Mesenchymal stem cell (in vitro differentiated cells and primary cell): ENCODE results near the gene IGSF21.

ENCODE experiments used
- DNase-seq: peaks from one replicate; pipeline ENCODE4 v3.0.0-alpha.2; 2013
- H2AFZ ChIP-seq: one replicate; pipeline ENCODE4 v1.6.1; 2013; ENCODE audit warnings: low read depth, mild to moderate bottlenecking, control low read depth, inconsistent platforms, low read length, moderate library complexity
- H2AK5ac ChIP-seq: 2 replicates; pipeline ENCODE4 v1.6.1; 2013; ENCODE audit warnings: low read length, moderate library complexity, mild to moderate bottlenecking, inconsistent platforms; ENCODE audit not compliant: severe bottlenecking
- H2BK120ac ChIP-seq: one replicate; pipeline ENCODE4 v1.6.1; 2013; ENCODE audit warnings: low read depth, mild to moderate bottlenecking, inconsistent platforms, low read length, moderate library complexity
- H2BK12ac ChIP-seq, 2 experiments: one replicate each; pipeline ENCODE4 v1.6.1; 2013; ENCODE audit warnings: inconsistent platforms in 2 of 2, low read length in 2 of 2, mild to moderate bottlenecking in 2 of 2, moderate library complexity in 2 of 2, control low read depth in 1 of 2
- H2BK15ac ChIP-seq: one replicate; pipeline ENCODE4 v1.6.1; 2013; ENCODE audit warnings: mild to moderate bottlenecking, low read depth, inconsistent platforms; ENCODE audit not compliant: poor library complexity, severe bottlenecking
- H2BK5ac ChIP-seq: 2 replicates; pipeline ENCODE4 v1.6.1; 2013; ENCODE audit warnings: low read depth, mild to moderate bottlenecking, low read length, control low read depth, inconsistent platforms; ENCODE audit not compliant: poor library complexity, severe bottlenecking
- H3K14ac ChIP-seq, 2 experiments: one replicate each; pipeline ENCODE4 v1.6.1; 2013; ENCODE audit warnings: inconsistent platforms in 2 of 2, low read length in 2 of 2, control low read depth in 1 of 2, mild to moderate bottlenecking in 1 of 2, moderate library complexity in 1 of 2
- H3K18ac ChIP-seq, 2 experiments: one replicate each; pipeline ENCODE4 v1.6.1; 2013; ENCODE audit warnings: inconsistent platforms in 2 of 2, low read length in 2 of 2, control low read depth in 1 of 2, low read depth in 1 of 2, mild to moderate bottlenecking in 1 of 2
- H3K23ac ChIP-seq, 2 experiments: one replicate each; pipeline ENCODE4 v1.6.1; 2013; ENCODE audit warnings: inconsistent platforms in 2 of 2, low read length in 2 of 2, mild to moderate bottlenecking in 2 of 2, moderate library complexity in 2 of 2, control low read depth in 1 of 2
- H3K27ac ChIP-seq: 2 replicates; pipeline ENCODE4 v1.5.1; 2013; ENCODE audit warnings: mild to moderate bottlenecking, moderate library complexity, low read length, control low read depth, inconsistent platforms; ENCODE audit not compliant: poor library complexity, severe bottlenecking
- H3K27me3 ChIP-seq, 2 experiments: 2 replicates each; pipeline versions ENCODE4 v1.6.1 to v1.7.0; 2013; ENCODE audit warnings: low read length in 2 of 2, mild to moderate bottlenecking in 2 of 2, moderate library complexity in 2 of 2, control low read depth in 1 of 2, inconsistent platforms in 1 of 2; ENCODE audit not compliant: control insufficient read depth in 1 of 2, insufficient read depth in 1 of 2
- H3K36me3 ChIP-seq, 2 experiments: 2 replicates each; pipeline versions ENCODE4 v1.6.1 to v1.7.0; 2013; ENCODE audit warnings: low read length in 2 of 2, control low read depth in 1 of 2, inconsistent platforms in 1 of 2, low read depth in 1 of 2, mild to moderate bottlenecking in 1 of 2; ENCODE audit not compliant: insufficient read depth in 2 of 2, control insufficient read depth in 1 of 2
- H3K4ac ChIP-seq, 2 experiments: one replicate each; pipeline ENCODE4 v1.6.1; 2013; ENCODE audit warnings: inconsistent platforms in 2 of 2, low read length in 2 of 2, mild to moderate bottlenecking in 2 of 2, moderate library complexity in 2 of 2, control low read depth in 1 of 2, low read depth in 1 of 2
- H3K4me1 ChIP-seq: 2 replicates; pipeline ENCODE4 v1.6.1; 2013; ENCODE audit warnings: low read depth, low read length, control low read depth; ENCODE audit not compliant: control insufficient read depth, insufficient read depth
- H3K4me2 ChIP-seq: 2 replicates; pipeline ENCODE4 v1.6.1; 2013; ENCODE audit warnings: low read length, mild to moderate bottlenecking, inconsistent platforms; ENCODE audit not compliant: poor library complexity, severe bottlenecking
- H3K4me3 ChIP-seq, 2 experiments: 2 replicates each; pipeline versions ENCODE4 v1.5.1 to v1.7.0; 2013; ENCODE audit warnings: low read length in 2 of 2, mild to moderate bottlenecking in 2 of 2, control low read depth in 1 of 2, low read depth in 1 of 2; ENCODE audit not compliant: insufficient read depth in 1 of 2
- H3K79me1 ChIP-seq: replicated peaks from 2 replicates; pipeline ENCODE4 v1.6.1; 2013; ENCODE audit warnings: mild to moderate bottlenecking, control low read depth, low read length, inconsistent platforms; ENCODE audit not compliant: poor library complexity, severe bottlenecking
- H3K9ac ChIP-seq: 2 replicates; pipeline ENCODE4 v1.7.0; 2013; ENCODE audit warnings: mild to moderate bottlenecking, low read length, moderate library complexity
- H3K9me3 ChIP-seq: 2 replicates; pipeline ENCODE4 v1.7.0; 2013; ENCODE audit warnings: mild to moderate bottlenecking, low read length; ENCODE audit not compliant: control insufficient read depth
- H4K8ac ChIP-seq: one replicate; pipeline ENCODE4 v1.6.1; 2013; ENCODE audit warnings: inconsistent platforms, mild to moderate bottlenecking, low read length, moderate library complexity
- H4K91ac ChIP-seq: one replicate; pipeline ENCODE4 v1.6.1; 2013; ENCODE audit warnings: mild to moderate bottlenecking, low read length, inconsistent platforms
- WGBS: methylation state at CpG from one replicate; pipeline ENCODE4 v1.1.7; 2013; ENCODE audit warnings: mixed read lengths; 5-methylcytosine and 5-hydroxymethylcytosine counted together

The IGSF21 gene

DNA sequence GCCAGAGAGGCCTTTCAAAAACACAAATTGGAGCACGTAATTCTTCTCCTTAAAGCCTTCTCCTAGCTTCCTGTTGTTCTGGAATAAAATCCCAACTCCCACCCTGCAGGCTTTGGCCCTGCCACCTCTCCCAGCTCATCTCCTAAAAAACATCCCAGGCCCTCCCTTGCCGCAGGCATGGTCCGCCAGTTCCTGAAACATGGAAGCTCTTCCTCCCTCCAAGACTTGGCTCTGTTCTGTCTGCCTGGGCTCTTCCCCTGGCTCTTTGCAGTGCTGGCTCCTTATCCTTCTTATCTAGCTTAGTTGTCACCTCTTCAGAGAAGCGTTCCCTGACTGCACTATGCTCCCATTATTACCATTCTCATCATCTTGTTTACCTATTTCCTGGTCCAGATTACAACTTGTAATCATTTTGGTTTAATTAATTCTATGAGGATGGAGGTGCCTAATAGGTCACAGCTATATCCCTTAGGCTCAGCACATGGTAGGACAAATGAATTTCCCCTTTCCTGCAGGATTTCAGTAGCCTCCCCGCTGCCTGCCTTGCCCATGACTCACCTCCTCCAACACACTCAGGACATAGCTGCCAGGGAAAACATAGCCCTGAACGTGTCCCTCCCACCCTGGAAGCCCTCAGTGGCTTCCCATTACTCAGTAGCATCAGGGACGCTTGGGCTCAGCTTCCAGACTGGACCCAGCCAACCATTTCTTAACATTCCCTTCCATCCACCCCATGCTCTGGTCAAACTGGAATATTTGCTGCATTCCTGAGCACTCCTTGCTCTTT, 15.7 kb upstream of the IGSF21 start:
- Histone ChIP-seq H3K79me1 (no peaks in the 10 kb centered on the region), H3K9ac (no peak overlapping the region), H3K36me3 (no peaks in the 10 kb centered on the region), H3K4me2 (no peak overlapping the region), H3K14ac (no peak overlapping the region), H2BK15ac (no peak overlapping the region), H3K4me1 (peaks cover 3% of the 10 kb centered on the region), H4K8ac (no peak overlapping the region), H3K27ac (no peak overlapping the region), H3K9me3 (peaks cover 3% of the 10 kb centered on the region), H2AK5ac (no peak overlapping the region), H2BK12ac (no peak overlapping the region), H2BK5ac (no peak overlapping the region), H3K23ac (no peak overlapping the region), H4K91ac (no peak overlapping the region), H3K4me3 (no peak overlapping the region), H2AFZ (no peak overlapping the region), H3K4ac (no peak overlapping the region), H2BK120ac (no peak overlapping the region), H3K18ac (no peak overlapping the region), H3K27me3 (peaks cover 0 to 67% of the 10 kb centered on the region in 2 experiments)
- WGBS = 21% methylated on average over 7 of the region's 7 CpGs
- DNase-seq = no peak

- Histone ChIP-seq H3K4me3 (no peak overlapping the region), H2BK5ac (no peak overlapping the region), H3K4ac (no peak overlapping the region)
These were observed 14.4 kb upstream of the IGSF21 start for GRCh38 chr1:18093193-18093592.

GRCh38 chr1:18093646-18094045, 14.0 kb upstream of the IGSF21 start:
- Histone ChIP-seq H3K4me3 (no peak overlapping the region), H2BK15ac (no peak overlapping the region), H3K18ac (no peak overlapping the region), H4K91ac (no peak overlapping the region), H2BK5ac (no peak overlapping the region), H3K9me3 (peaks cover 3% of the 10 kb centered on the region), H3K4ac (no peak overlapping the region), H2BK120ac (no peak overlapping the region), H3K27ac (no peak overlapping the region), H3K4me2 (no peak overlapping the region), H4K8ac (no peak overlapping the region), H3K14ac (no peak overlapping the region), H3K36me3 (no peaks in the 10 kb centered on the region), H3K4me1 (peaks cover 3% of the 10 kb centered on the region), H2BK12ac (no peak overlapping the region), H2AFZ (no peak overlapping the region), H3K27me3 (peaks cover 0 to 67% of the 10 kb centered on the region in 2 experiments), H3K9ac (no peak overlapping the region), H3K79me1 (no peaks in the 10 kb centered on the region), H3K23ac (no peak overlapping the region), H2AK5ac (no peak overlapping the region)
- WGBS = 92% methylated on average over 2 of the region's 2 CpGs
- no peak for DNase-seq

More at GRCh38 chr1:18093193-18093592, 14.4 kb upstream of the IGSF21 start:
- H2BK120ac ChIP-seq = no peak overlapping the region
- peaks cover 3% of the 10 kb centered on the region for H3K9me3 ChIP-seq
- no peak overlapping the region for H3K4me2 ChIP-seq
- no peak for DNase-seq
- WGBS = 11% methylated on average over 2 of the region's 2 CpGs
- H3K27ac ChIP-seq = no peak overlapping the region
- no peak overlapping the region for H3K14ac ChIP-seq
- H3K27me3 ChIP-seq = peaks cover 0 to 63% of the 10 kb centered on the region in 2 experiments
- H3K9ac ChIP-seq = no peak overlapping the region
- H2BK12ac ChIP-seq = no peak overlapping the region
- no peak overlapping the region for H2AFZ ChIP-seq
- no peak overlapping the region for H2BK15ac ChIP-seq
- no peak overlapping the region for H4K91ac ChIP-seq
- H3K4me1 ChIP-seq = peaks cover 3% of the 10 kb centered on the region
- no peaks in the 10 kb centered on the region for H3K36me3 ChIP-seq
- no peaks in the 10 kb centered on the region for H3K79me1 ChIP-seq
- no peak overlapping the region for H3K18ac ChIP-seq
- H4K8ac ChIP-seq = no peak overlapping the region
- H2AK5ac ChIP-seq = no peak overlapping the region
- no peak overlapping the region for H3K23ac ChIP-seq

- peaks cover 3% of the 10 kb centered on the region for H3K4me1 ChIP-seq
- no peak overlapping the region for H3K4me2 ChIP-seq
- no peak overlapping the region for H4K8ac ChIP-seq
- no peak overlapping the region for H2AFZ ChIP-seq
- no peak overlapping the region for H2BK120ac ChIP-seq
- H3K9me3 ChIP-seq = peaks cover 3% of the 10 kb centered on the region
- no peak overlapping the region for H3K14ac ChIP-seq
- H3K27me3 ChIP-seq = peaks cover 0 to 68% of the 10 kb centered on the region in 2 experiments
- H2BK12ac ChIP-seq = no peak overlapping the region
- H4K91ac ChIP-seq = no peak overlapping the region
- H2BK5ac ChIP-seq = no peak overlapping the region
- no peaks in the 10 kb centered on the region for H3K36me3 ChIP-seq
- no peak overlapping the region for H3K18ac ChIP-seq
- H2AK5ac ChIP-seq = no peak overlapping the region
- 75% methylated on average over 1 of the region's 1 CpG for WGBS
- H3K79me1 ChIP-seq = no peaks in the 10 kb centered on the region
- no peak overlapping the region for H3K4me3 ChIP-seq
- no peak overlapping the region for H3K4ac ChIP-seq
- H3K9ac ChIP-seq = no peak overlapping the region
- H3K27ac ChIP-seq = no peak overlapping the region
- DNase-seq = no peak
- H3K23ac ChIP-seq = no peak overlapping the region
- no peak overlapping the region for H2BK15ac ChIP-seq
These were observed 13.5 kb upstream of the IGSF21 start for GRCh38 chr1:18094096-18094495.
